IgD-negative memory B cell (primary cell): ENCODE data around the gene PRPF40A. TPM values are rescaled to one million over a fixed set of nuclear protein-coding genes. Genes with fewer than 3 reads are reported as not detected.

Experiments used
- H3K27ac Mint-ChIP-seq, 3 donors: one replicate each; pipeline ENCODE4 v1.8.0; 2020 to 2022; ENCODE audit warnings: mild to moderate bottlenecking in 3 of 3, mixed read lengths in 3 of 3, moderate library complexity in 1 of 3
- H3K27me3 Mint-ChIP-seq: one replicate; pipeline ENCODE4 v1.8.0; 2021; ENCODE audit warnings: mixed read lengths
- H3K36me3 Mint-ChIP-seq: one replicate; pipeline ENCODE4 v1.8.0; 2020; ENCODE audit warnings: mild to moderate bottlenecking, mixed read lengths
- H3K4me1 Mint-ChIP-seq, 3 donors: one replicate each; pipeline ENCODE4 v1.8.0; 2020 to 2022; ENCODE audit warnings: mixed read lengths in 3 of 3, mild to moderate bottlenecking in 1 of 3
- H3K4me3 Mint-ChIP-seq, 4 donors: one replicate each; pipeline ENCODE4 v1.8.0; 2020 to 2022; ENCODE audit warnings: mild to moderate bottlenecking in 4 of 4, mixed read lengths in 4 of 4, moderate library complexity in 3 of 4
- H3K9me3 Mint-ChIP-seq, 3 donors: one replicate each; pipeline ENCODE4 v1.8.0; 2020 to 2021; ENCODE audit warnings: mixed read lengths in 3 of 3, mild to moderate bottlenecking in 1 of 3
- polyA plus RNA-seq: library from polyadenylated mRNA; unstranded; fragments of 300-500 nt; fragmentation: Illumina TruSeq; gene quantifications from one replicate; pipeline ENCODE4 v1.2.3, GENCODE V29; 2021

Gene PRPF40A
- polyA plus RNA-seq, 1 donor from 2014 or later: 114 TPM

DNA sequence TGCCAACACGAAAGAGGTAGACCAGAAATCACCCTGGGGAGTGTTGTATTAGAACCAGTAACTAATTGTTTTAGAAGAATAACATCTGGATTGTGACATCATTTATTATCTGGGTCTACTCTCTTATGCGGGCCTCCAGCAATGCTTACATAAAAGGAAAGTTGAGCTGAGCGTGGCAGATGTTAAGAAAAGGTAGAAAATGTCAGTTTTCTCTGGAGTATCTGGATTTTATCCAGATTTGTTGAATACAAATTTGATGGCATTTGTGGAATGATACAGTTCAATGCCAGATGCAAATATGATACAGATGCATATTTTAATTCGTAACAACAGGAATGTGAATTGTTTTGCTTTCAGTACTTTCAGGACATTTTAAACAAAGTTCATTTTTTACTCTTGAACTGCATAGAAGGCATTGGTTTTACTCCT lies 90.3 kb downstream of the PRPF40A start:
- H3K36me3 Mint-ChIP-seq: no peaks in the 10 kb centered on the region
- H3K27me3 Mint-ChIP-seq: no peaks in the 10 kb centered on the region

DNA sequence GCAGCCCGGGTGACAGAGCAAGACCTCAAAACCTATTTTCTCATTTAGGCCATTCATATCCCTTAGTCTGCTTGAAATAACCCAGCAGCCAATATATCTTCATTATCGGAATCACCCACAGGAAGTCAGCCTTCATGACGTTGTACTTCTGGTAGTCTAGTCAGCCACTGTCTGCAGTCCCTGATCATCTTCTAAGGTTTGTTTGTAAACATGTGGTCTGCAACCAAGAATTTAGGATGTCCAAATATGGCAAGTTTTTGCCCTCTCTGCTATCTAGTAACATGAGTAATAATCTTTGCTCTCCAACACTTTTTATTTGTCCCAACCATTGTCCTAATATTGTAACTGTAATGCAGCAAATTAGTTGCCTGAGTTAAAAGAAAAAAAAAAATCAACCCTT lies 92.5 kb downstream of the PRPF40A start:
- H3K4me3 Mint-ChIP-seq: no peak overlapping the region
- no peaks in the 10 kb centered on the region for H3K36me3 Mint-ChIP-seq
- no peak overlapping the region for H3K27ac Mint-ChIP-seq
- no peaks in the 10 kb centered on the region for H3K4me1 Mint-ChIP-seq
- no peaks in the 10 kb centered on the region for H3K9me3 Mint-ChIP-seq
- H3K27me3 Mint-ChIP-seq: no peaks in the 10 kb centered on the region

More for the DNA sequence above, 90.3 kb downstream of the PRPF40A start:
- Mint-ChIP-seq H3K4me3 (no peak overlapping the region), H3K9me3 (no peaks in the 10 kb centered on the region), H3K27ac (no peak overlapping the region), H3K4me1 (no peaks in the 10 kb centered on the region)

DNA sequence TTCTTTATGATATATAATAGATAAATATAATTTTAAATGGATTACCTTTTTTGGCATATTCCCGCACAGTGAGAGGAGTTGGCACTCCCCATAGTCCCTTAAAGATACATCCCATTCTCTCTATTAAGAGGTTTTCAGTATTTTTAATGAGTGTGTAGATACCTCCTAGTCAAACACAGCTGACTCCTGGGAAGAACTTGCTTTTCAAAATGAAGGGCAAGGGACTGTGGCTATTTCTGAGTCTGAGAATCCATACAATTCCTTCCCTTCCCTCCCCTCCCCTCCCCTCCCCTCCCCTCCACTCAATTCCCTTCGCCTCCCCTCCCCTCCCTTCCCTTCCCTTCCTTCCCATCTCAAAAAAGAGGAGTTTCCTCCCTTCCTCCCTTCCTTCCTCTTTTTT lies 93.5 kb downstream of the PRPF40A start:
- Mint-ChIP-seq H3K4me3 (no peak overlapping the region), H3K9me3 (no peaks in the 10 kb centered on the region), H3K27me3 (no peaks in the 10 kb centered on the region)

GRCh38 chr2:152623076-152623740 lies 94.1 kb downstream of the PRPF40A start:
- Mint-ChIP-seq H3K27ac (no peak overlapping the region), H3K9me3 (no peaks in the 10 kb centered on the region), H3K36me3 (no peaks in the 10 kb centered on the region), H3K4me1 (no peaks in the 10 kb centered on the region), H3K4me3 (no peak overlapping the region), H3K27me3 (no peaks in the 10 kb centered on the region)

More for the DNA sequence above, 93.5 kb downstream of the PRPF40A start:
- no peak overlapping the region for H3K27ac Mint-ChIP-seq
- no peaks in the 10 kb centered on the region for H3K36me3 Mint-ChIP-seq
- no peaks in the 10 kb centered on the region for H3K4me1 Mint-ChIP-seq

GRCh38 chr2:152622219-152622618 lies 95.0 kb downstream of the PRPF40A start:
- H3K27me3 Mint-ChIP-seq: no peaks in the 10 kb centered on the region
- H3K36me3 Mint-ChIP-seq: no peaks in the 10 kb centered on the region
- H3K27ac Mint-ChIP-seq: no peak overlapping the region
- H3K4me1 Mint-ChIP-seq: no peaks in the 10 kb centered on the region
- H3K4me3 Mint-ChIP-seq: no peak overlapping the region
- H3K9me3 Mint-ChIP-seq: no peaks in the 10 kb centered on the region

- no peak overlapping the region for H3K27ac Mint-ChIP-seq
- no peak overlapping the region for H3K4me3 Mint-ChIP-seq
- no peaks in the 10 kb centered on the region for H3K36me3 Mint-ChIP-seq
- H3K4me1 Mint-ChIP-seq: no peaks in the 10 kb centered on the region
- no peaks in the 10 kb centered on the region for H3K9me3 Mint-ChIP-seq
- no peaks in the 10 kb centered on the region for H3K27me3 Mint-ChIP-seq
These were observed 96.3 kb downstream of the PRPF40A start for GRCh38 chr2:152620985-152621384.

- no peaks in the 10 kb centered on the region for H3K27me3 Mint-ChIP-seq
- H3K27ac Mint-ChIP-seq: no peak overlapping the region
- no peaks in the 10 kb centered on the region for H3K36me3 Mint-ChIP-seq
- H3K9me3 Mint-ChIP-seq: no peaks in the 10 kb centered on the region
- no peaks in the 10 kb centered on the region for H3K4me1 Mint-ChIP-seq
- no peak overlapping the region for H3K4me3 Mint-ChIP-seq
These were observed 97.1 kb downstream of the PRPF40A start for GRCh38 chr2:152620208-152620607.

GRCh38 chr2:152618193-152618564 lies 99.1 kb downstream of the PRPF40A start:
- Mint-ChIP-seq H3K27me3 (no peaks in the 10 kb centered on the region), H3K9me3 (no peaks in the 10 kb centered on the region), H3K36me3 (no peaks in the 10 kb centered on the region), H3K27ac (no peak overlapping the region), H3K4me3 (no peak overlapping the region), H3K4me1 (peaks cover under 1 to 6% (median 4%) of the 10 kb centered on the region in 3 donors)

DNA sequence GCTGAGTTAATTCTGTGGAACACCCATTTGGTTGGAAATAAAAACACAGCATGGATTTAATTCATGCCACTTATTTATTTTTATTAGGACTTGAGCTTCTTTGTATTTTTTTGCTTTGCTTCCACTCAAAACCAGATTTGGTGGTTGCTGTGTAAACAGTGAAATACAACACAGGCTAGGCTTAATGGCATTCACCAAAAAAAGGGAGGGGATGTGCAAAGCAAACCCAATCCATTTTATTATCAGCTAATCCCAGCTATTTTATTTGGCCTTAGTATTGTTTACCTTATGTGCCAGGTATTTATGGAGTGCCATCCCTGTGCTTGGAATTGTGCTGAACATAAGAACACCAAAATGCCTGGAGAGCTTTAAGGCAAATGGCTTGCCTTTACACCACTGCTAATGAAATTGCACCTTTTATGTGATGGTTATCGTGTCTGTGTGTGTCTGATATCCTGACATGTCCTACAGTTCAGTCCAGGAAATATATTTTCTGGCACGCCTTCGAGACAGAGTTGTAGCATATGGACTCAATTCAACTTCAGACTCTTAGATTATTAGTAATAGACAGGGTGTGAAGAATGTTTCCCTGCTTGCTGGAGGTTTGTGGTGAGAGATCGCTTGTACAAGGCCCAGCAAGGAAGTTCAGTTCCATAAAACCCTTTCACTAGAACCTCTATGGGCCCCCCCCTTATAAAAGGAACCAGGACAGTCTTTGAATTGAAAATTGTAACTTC lies 99.6 kb downstream of the PRPF40A start:
- Mint-ChIP-seq H3K36me3 (no peaks in the 10 kb centered on the region), H3K9me3 (no peaks in the 10 kb centered on the region), H3K4me1 (peaks cover 6 to 12% (median 9%) of the 10 kb centered on the region in 3 donors), H3K27ac (no peak overlapping the region), H3K27me3 (no peaks in the 10 kb centered on the region), H3K4me3 (no peak overlapping the region)

DNA sequence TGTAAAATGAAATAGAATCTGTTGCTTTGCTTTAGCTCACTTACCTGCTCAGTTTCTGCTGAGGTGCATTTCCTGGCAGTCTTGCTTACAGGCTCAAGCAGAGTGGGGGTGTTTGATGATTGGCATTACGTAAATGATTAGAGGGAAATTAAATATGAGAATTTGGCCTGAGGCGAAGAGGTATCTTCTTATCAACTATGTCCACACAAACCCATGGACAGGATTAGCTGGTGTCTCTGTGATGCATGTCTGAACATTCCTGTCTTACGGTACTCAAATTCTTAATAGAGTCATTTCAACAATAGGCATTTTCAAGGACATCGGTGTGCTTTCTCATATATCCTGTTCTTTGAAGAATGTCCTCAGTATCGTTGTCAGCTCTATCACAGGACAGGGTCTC lies 102.1 kb downstream of the PRPF40A start:
- H3K9me3 Mint-ChIP-seq: no peaks in the 10 kb centered on the region
- no peaks in the 10 kb centered on the region for H3K27me3 Mint-ChIP-seq
- H3K4me3 Mint-ChIP-seq: no peak overlapping the region
- no peak overlapping the region for H3K27ac Mint-ChIP-seq
- peaks cover 18 to 23% (median 22%) of the 10 kb centered on the region in 3 donors for H3K4me1 Mint-ChIP-seq
- H3K36me3 Mint-ChIP-seq: no peaks in the 10 kb centered on the region

DNA sequence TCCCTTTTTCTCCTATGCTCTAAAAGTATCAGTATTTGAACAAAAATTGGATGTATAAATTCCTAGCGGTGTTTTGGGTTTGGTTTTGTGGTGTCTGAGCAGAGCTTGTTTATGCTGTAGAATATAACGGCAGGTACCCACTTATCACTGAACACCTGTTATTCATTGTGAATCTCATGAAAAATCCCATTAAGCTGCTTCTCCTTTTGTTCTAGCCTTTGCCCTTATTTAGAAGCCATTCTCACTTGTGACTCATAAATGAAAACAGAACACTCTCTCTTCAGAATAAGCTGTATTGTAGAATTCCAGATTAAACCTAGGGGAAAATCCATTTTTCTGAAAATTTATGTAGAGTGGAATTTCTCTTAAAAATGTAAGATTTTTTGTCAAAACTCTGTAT lies 104.0 kb downstream of the PRPF40A start:
- no peaks in the 10 kb centered on the region for H3K9me3 Mint-ChIP-seq
- H3K4me1 Mint-ChIP-seq: peaks cover 18 to 23% (median 22%) of the 10 kb centered on the region in 3 donors
- no peak overlapping the region for H3K4me3 Mint-ChIP-seq
- H3K27ac Mint-ChIP-seq: no peak overlapping the region
- H3K27me3 Mint-ChIP-seq: no peaks in the 10 kb centered on the region
- H3K36me3 Mint-ChIP-seq: no peaks in the 10 kb centered on the region

DNA sequence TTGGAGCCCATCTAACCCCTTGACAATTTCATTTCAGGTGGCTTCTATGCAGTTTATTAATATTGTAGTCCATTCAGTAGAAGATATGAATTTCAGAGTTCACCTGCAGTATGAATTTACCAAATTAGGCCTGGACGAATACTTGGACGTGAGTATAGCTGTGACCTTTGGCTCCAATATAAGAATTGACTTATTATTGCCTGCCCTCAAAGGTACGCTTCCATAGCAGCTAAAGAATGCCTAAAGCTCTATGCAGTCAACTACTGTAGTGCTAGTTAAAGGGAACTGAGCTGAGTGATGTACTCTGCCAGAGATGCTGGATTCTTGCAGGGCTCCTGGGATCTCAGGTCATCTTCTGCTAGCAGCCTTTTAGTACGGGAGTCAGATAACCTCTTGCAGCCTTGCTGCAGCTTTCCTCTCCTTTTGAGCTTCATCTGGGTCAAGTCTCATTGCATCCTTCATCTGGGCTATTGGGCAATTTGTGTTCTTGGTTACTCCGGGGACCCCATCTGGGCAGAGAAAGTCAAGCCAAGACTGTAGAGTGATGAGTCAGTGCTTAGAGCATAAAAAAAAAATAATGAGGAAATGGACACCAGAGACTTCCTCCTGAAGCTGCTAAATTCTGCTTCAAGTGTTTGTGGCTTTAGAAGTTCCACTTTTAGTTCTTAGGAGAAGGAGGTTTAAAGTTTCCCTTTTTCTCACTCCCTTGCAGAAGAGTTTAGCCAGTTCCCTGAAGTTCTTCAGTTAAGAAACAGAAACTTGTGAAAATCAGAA lies 105.6 kb downstream of the PRPF40A start:
- no peaks in the 10 kb centered on the region for H3K36me3 Mint-ChIP-seq
- H3K27ac Mint-ChIP-seq: peak overlapping the region; percentile 1 to 83 (median 24)
- no peaks in the 10 kb centered on the region for H3K9me3 Mint-ChIP-seq
- H3K4me1 Mint-ChIP-seq: peaks cover 18 to 23% (median 22%) of the 10 kb centered on the region in 3 donors
- no peaks in the 10 kb centered on the region for H3K27me3 Mint-ChIP-seq
- peak overlapping the region; percentile 5 to 88 (median 58) for H3K4me3 Mint-ChIP-seq

DNA sequence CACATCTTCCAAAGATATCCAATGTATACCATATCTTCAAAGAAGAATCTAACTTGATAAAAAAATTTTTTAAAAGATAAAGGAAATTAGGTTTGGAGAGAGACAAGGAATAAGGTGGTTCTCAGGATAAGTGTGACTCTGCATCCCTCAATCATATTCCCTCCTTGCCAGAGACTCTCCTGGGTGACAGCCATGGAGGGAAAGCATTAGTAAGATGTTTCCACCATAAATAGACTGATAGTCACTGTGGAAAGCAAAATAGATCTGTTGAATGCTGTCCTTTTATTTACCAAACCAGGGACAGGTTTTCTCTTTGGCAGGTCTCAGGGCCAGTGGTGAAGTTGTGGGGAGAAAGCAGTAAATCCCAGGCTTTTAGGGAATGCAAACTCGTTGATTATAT lies 107.6 kb downstream of the PRPF40A start:
- Mint-ChIP-seq H3K4me3 (no peak overlapping the region), H3K9me3 (no peaks in the 10 kb centered on the region), H3K27me3 (no peaks in the 10 kb centered on the region), H3K36me3 (no peaks in the 10 kb centered on the region), H3K4me1 (peaks cover 18 to 23% (median 22%) of the 10 kb centered on the region in 3 donors), H3K27ac (no peak overlapping the region)

DNA sequence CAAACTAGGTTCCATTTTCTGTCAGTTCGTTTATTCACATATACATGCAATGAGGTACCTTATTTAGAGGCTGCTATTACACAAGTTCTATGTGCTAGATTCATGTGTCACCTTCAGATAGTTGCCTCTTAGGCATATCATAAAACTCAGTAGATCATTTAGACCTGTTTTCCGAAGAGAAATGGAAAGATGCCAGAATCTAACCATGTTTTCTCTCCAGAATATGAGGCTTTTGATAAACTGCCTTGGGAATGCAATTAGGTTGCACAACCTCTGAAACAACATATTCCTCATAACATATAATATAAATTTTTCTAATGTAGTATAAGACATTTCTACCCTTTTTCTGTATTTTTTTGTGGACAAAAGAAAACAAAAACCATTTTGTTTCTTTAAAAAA lies 108.1 kb downstream of the PRPF40A start:
- H3K9me3 Mint-ChIP-seq: no peaks in the 10 kb centered on the region
- peaks cover 18 to 23% (median 22%) of the 10 kb centered on the region in 3 donors for H3K4me1 Mint-ChIP-seq
- H3K36me3 Mint-ChIP-seq: no peaks in the 10 kb centered on the region
- H3K27me3 Mint-ChIP-seq: no peaks in the 10 kb centered on the region
- no peak overlapping the region for H3K4me3 Mint-ChIP-seq
- H3K27ac Mint-ChIP-seq: no peak overlapping the region

GRCh38 chr2:152607793-152608300 lies 109.4 kb downstream of the PRPF40A start:
- Mint-ChIP-seq H3K9me3 (no peaks in the 10 kb centered on the region), H3K4me1 (peaks cover 13 to 16% (median 14%) of the 10 kb centered on the region in 3 donors), H3K4me3 (no peak overlapping the region), H3K36me3 (no peaks in the 10 kb centered on the region), H3K27me3 (no peaks in the 10 kb centered on the region), H3K27ac (no peak overlapping the region)
